SJSA1 (cell line): Measurements from ENCODE around the gene GATA3. TPM values are rescaled to one million over a fixed set of nuclear protein-coding genes. Genes with fewer than 3 reads are reported as not detected.

Source experiments
- DNase-seq, 2 experiments: peaks; one replicate each; pipeline ENCODE4 v3.0.0-alpha.2; 2015 to 2020; ENCODE audit warnings: low spot score in 2 of 2, low read depth in 1 of 2
- H3K27ac ChIP-seq: fragments of 250-450 bp; sonication (Bioruptor Pico); 2 replicates; pipeline ENCODE4 v1.5.1; 2020; ENCODE audit warnings: mild to moderate bottlenecking, moderate library complexity
- H3K27me3 ChIP-seq: fragments of 250-450 bp; sonication (Bioruptor Pico); replicated peaks from 2 replicates; pipeline ENCODE4 v1.5.1; 2020; ENCODE audit warnings: mild to moderate bottlenecking, moderate library complexity
- H3K36me3 ChIP-seq: fragments of 250-450 bp; sonication (Bioruptor Pico); 2 replicates; pipeline ENCODE4 v1.5.1; 2020; ENCODE audit warnings: mild to moderate bottlenecking
- H3K4me1 ChIP-seq: fragments of 250-450 bp; sonication (Bioruptor Pico); replicated peaks from 2 replicates; pipeline ENCODE4 v1.6.1; 2021; ENCODE audit warnings: mild to moderate bottlenecking
- H3K4me3 ChIP-seq: fragments of 250-450 bp; sonication (Bioruptor Pico); 2 replicates; pipeline ENCODE4 v1.5.1; 2020; ENCODE audit warnings: mild to moderate bottlenecking
- H3K9me3 ChIP-seq: fragments of 250-450 bp; sonication (Bioruptor Pico); replicated peaks from 2 replicates; pipeline ENCODE4 v1.5.1; 2020; ENCODE audit warnings: mild to moderate bottlenecking
- total RNA-seq: library from RNA; depleted of rRNA; stranded (reverse); fragments of >200 nt; shearing (Covaris generic); gene quantifications from 2 replicates; pipeline ENCODE4 v1.2.3, GENCODE V29; 2014

Gene GATA3
- total RNA-seq, 1 experiment from 2014 or later: not detected

DNA sequence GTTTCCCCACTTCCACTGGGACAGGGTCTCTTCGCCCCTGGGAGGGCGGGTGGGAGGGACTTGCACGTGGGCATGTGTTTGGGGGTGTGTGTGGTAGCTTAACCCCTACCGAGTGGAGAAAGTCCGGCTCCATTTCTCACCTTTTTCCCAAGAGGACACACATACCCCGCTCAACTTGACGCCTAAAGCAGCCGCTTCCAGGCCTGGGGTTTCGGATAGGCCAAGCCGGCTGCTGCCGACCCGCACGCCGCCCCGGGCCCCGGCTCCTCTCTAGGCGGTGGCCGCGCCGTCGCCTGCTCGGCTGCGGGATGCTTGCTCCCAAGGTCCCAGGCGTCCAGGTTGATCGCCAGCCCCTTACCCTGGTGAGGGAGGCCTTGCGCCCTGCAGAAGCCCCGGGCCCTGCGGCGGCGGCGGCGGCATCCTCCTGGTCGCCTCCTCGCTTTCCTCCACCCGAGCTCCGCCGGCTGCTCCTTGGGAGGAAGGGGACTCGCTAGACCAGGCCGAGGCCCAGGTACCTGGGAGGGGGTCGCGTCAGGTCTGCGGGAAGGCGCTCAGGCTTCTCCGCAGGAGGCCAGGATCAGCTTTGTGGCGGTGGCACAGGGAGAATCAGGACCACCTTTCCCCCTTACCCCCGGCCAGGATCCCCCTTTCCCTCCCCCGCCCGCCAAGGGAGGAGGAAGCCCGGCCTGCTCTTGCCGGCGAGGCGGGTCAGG lies 3.2 kb upstream of the GATA3 start:
- Histone ChIP-seq H3K27me3 (peaks cover 60% of the 10 kb centered on the region), H3K4me1 (peaks cover 33% of the 10 kb centered on the region), H3K9me3 (no peaks in the 10 kb centered on the region), H3K27ac (no peak overlapping the region), H3K4me3 (no peak overlapping the region), H3K36me3 (no peaks in the 10 kb centered on the region)
- DNase-seq: no peak

DNA sequence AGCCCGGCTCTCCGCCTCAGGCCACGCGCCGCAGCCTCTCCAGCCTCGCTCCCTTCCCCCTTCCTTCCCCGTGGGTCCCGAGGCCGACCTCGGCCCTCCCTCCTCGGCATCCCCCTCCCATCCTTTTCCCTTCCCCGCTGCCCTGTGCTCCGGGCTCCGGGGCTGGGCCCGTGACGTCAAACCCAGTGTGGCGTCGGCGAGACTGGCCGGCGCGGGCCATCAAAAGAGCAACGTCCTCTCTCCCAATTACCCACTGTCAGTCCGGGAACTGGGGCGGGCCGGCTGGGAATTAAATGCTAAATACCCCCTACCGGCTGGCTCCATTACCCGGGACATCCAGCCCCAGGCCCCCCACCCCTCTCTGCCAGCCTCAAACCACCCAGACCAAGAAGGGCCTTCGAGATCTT lies 2.6 kb upstream of the GATA3 start:
- DNase-seq: no peak
- peaks cover 56% of the 10 kb centered on the region for H3K27me3 ChIP-seq
- no peaks in the 10 kb centered on the region for H3K36me3 ChIP-seq

DNA sequence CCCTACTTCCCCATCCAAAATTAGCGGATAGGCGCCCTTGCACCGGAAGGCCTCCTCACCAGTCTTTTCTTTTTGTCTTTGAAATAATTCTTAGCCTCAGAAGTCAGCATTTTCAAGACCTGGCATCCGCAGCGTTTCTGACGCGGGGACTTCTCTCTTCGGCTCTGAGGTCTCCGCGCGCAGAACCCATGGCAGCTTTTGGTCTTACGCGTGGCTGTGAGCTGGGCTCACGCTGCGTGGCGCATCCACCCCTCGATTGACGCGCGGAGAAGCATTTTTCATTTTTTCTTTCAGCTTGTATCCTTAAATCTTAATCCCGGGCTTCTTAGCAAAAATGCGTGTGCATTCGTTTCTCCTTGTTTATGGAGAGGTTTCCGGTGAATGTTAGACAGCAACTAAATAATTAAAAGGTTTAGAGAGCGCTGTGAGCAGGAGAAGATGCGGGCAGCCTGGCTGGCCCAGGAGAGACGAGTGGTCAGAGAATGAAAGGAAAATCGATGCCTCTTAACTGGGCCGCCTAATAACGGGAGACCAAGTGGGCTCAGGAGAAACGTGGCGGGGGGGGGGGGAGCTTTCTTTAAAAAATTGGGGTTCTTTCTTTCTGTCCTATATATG lies 2.0 kb upstream of the GATA3 start:
- no peak for DNase-seq

More for the DNA sequence above, 2.6 kb upstream of the GATA3 start:
- Histone ChIP-seq H3K27ac (no peak overlapping the region), H3K4me3 (no peak overlapping the region), H3K4me1 (peaks cover 33% of the 10 kb centered on the region), H3K9me3 (no peaks in the 10 kb centered on the region)

DNA sequence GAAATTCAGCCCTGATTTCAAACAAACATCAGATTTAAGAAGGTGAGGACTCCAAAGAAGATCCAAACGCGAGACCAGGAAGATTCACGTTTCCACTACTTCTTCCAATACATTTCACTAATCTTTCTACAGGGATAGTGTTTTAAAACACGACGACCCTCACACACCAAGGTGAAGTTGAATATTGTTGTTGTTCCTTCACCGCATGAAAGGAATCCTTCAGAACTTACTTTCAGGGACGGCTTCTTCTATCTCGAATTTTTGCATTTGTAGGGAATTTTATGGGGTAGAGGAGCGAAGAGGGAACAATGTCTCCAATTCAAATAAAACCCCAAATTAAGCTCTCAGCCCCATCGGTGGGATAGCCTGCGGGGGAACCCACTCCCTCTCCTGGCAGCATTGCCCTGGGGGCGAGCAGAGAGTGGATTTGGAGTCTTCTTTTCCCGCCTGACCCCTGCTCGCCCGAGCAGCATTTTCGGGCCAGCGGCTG lies 1.5 kb upstream of the GATA3 start:
- Histone ChIP-seq H3K4me3 (peak overlapping the region; percentile 48), H3K36me3 (no peaks in the 10 kb centered on the region), H3K9me3 (no peaks in the 10 kb centered on the region), H3K27ac (no peak overlapping the region), H3K4me1 (peaks cover 33% of the 10 kb centered on the region), H3K27me3 (peaks cover 44% of the 10 kb centered on the region)
- no peak for DNase-seq

More for the DNA sequence above, 2.0 kb upstream of the GATA3 start:
- no peaks in the 10 kb centered on the region for H3K36me3 ChIP-seq
- H3K27ac ChIP-seq: no peak overlapping the region
- H3K4me3 ChIP-seq: no peak overlapping the region
- H3K9me3 ChIP-seq: no peaks in the 10 kb centered on the region
- peaks cover 50% of the 10 kb centered on the region for H3K27me3 ChIP-seq
- peaks cover 33% of the 10 kb centered on the region for H3K4me1 ChIP-seq

DNA sequence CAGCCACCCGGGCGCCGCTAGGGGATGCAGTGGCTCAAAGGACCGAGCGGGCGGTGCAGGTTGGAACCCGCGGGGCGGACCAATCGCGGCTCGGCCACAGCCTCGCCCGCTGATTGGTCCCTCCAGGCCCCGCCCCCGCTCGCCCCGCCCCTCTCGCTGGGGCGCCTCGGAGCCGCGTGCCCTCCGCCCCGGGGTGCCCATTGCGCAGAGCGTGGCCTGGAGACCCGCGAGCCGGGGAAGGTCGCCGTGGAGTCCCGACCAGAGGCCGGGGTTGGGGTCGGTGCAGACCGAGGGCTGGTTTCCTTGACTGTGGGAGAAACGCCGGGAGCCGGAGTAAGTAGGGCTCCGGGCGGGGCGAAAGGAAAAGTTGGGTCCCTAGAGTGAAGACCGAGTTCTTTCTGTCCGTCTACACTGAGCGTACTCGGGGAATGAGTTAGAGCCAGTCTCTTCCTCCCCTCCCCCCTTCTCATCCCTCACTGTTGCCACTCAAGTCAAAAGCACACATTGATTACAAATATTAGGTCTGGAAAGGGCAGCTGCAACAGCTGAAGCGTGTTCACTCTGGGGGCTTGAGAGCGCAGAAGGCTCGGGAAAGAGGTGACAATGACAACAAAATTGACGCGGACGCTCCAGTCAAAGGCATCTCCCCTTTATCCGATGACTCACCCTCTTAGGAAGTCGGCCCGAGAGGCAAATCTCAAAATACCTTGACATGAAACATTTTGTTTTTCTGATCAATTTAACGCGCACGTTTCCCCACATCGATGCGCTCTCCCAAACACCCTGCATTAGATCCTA lies 843 bp upstream of the GATA3 start:
- Histone ChIP-seq H3K36me3 (no peaks in the 10 kb centered on the region), H3K4me1 (peaks cover 33% of the 10 kb centered on the region), H3K27me3 (peaks cover 38% of the 10 kb centered on the region), H3K9me3 (no peaks in the 10 kb centered on the region), H3K4me3 (peak overlapping the region; percentile 48), H3K27ac (no peak overlapping the region)
- peak; percentile 79 to 90 for DNase-seq

DNA sequence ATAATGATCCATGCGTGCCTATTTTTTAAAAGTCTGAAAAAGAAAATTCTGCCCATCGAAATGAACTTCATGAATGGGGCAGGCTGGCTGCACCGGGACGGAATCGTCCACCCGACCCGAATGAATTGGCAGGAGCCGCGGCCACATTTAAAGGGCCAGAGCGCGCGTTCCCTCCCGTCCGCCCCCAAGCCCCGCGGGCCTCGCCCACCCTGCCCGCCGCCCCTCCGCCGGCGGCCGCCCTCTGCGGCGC lies 319 bp upstream of the GATA3 start:
- no peaks in the 10 kb centered on the region for H3K9me3 ChIP-seq
- no peak for DNase-seq
- no peaks in the 10 kb centered on the region for H3K36me3 ChIP-seq
- H3K4me1 ChIP-seq: peaks cover 32% of the 10 kb centered on the region
- H3K27me3 ChIP-seq: peaks cover 36% of the 10 kb centered on the region
- no peak overlapping the region for H3K27ac ChIP-seq
- H3K4me3 ChIP-seq: peak overlapping the region; percentile 48

- Histone ChIP-seq H3K4me1 (peaks cover 17% of the 10 kb centered on the region), H3K36me3 (no peaks in the 10 kb centered on the region), H3K4me3 (peak overlapping the region; percentile 48), H3K27ac (no peak overlapping the region), H3K27me3 (peaks cover 20% of the 10 kb centered on the region), H3K9me3 (no peaks in the 10 kb centered on the region)
- DNase-seq: no peak
Observed at GRCh38 chr10:8055420-8056349, 1.2 kb downstream of the GATA3 start.

DNA sequence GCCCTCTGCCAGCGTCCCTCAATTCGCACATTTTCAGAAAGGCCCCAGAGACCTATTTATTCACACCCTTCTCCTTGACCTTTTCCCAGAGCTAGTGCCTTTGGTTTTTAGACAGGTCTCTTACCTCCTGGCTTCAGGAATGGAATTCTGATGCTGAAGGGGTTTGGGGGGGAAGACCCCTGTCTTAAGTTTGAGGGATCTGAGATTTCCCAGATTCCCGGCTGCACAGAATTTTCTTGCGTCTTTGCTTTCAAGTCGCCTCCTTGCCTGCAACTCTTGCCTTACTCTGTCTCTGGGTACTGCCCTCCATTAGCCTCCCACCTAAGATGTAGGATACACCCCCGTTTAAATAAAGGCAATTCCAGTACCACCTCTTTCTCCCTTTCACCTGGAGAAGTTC lies 1.9 kb downstream of the GATA3 start:
- no peak for DNase-seq
- Histone ChIP-seq H3K27ac (no peak overlapping the region), H3K9me3 (no peaks in the 10 kb centered on the region), H3K4me3 (no peak overlapping the region), H3K36me3 (no peaks in the 10 kb centered on the region), H3K4me1 (peaks cover 15% of the 10 kb centered on the region), H3K27me3 (peaks cover 15% of the 10 kb centered on the region)

DNA sequence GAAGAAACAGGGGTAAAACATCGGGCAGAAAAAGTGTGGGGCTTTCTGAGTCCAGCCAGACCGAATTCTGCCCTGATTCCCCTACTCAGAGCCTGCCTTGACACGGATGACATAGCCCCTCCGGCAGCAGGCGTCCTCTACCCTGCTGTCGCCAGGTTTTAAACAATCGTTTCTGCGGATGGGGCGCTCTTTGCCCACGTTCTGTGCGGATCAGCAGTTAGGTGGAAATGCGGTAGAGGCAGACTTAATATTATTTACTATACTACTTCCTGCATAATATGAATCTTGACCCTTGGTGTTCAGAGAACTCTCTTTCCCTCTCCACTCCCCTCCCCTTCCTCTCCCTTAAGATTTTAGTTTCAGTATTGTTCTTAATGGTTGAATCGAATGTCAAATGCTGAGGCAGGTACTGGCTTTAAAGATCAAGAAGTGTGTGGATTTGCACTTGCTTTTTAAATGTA lies 2.4 kb downstream of the GATA3 start:
- Histone ChIP-seq H3K9me3 (no peaks in the 10 kb centered on the region), H3K4me1 (peaks cover 15% of the 10 kb centered on the region), H3K27ac (no peak overlapping the region), H3K36me3 (no peaks in the 10 kb centered on the region), H3K4me3 (no peak overlapping the region), H3K27me3 (peaks cover 11% of the 10 kb centered on the region)
- DNase-seq: no peak

DNA sequence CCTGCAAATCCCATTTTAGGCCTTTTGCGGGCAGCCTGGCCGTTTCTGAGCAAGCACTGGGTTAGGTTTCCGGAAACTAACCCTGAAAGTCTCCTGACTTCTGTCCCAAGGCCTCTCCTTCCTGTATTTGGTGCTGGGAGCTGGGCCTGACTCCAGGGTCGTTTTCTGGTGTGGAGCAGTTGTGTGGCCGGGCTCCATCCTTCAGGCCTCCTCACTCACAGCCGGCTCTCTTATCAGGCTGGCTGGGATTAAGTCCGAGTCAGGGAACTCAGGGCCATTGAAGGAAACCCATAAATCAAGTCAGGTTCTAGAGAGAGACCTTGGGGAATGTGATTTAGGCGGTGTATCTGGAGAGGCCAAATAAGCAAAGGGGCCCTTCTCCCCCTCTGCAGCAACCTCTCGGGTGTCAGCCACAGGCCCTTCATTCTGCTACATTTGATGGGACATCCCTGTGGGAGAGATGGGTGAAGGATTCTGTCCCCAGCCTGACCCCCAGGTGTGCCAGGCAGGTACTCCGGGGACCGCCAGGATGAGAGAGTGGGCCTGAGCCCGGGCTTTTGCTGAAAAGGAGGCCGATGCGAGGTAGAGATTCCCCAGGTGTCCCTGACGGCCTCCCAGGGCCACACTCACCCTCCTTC lies 3.3 kb downstream of the GATA3 start:
- Histone ChIP-seq H3K4me1 (peaks cover 15% of the 10 kb centered on the region), H3K27me3 (peaks cover 5% of the 10 kb centered on the region)
- no peak for DNase-seq

DNA sequence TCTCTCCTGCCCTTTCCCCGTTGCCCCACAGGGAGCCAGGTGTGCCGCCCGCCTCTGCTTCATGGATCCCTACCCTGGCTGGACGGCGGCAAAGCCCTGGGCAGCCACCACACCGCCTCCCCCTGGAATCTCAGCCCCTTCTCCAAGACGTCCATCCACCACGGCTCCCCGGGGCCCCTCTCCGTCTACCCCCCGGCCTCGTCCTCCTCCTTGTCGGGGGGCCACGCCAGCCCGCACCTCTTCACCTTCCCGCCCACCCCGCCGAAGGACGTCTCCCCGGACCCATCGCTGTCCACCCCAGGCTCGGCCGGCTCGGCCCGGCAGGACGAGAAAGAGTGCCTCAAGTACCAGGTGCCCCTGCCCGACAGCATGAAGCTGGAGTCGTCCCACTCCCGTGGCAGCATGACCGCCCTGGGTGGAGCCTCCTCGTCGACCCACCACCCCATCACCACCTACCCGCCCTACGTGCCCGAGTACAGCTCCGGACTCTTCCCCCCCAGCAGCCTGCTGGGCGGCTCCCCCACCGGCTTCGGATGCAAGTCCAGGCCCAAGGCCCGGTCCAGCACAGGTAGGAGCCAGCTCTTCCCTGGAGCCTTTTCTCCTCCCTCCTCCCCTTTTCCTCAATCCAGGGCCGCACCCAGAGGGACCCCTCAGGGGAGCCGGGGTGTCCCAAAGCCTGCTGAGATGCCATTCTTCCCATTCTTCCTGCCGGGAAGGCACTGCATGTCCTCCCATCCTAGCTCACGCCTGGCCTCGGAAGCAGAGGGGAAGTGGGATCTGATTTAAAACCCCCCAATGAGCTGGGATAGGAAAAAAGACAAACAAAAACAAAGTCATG lies 4.0 kb downstream of the GATA3 start:
- no peak for DNase-seq
- peaks cover 10% of the 10 kb centered on the region for H3K4me1 ChIP-seq
- no peak overlapping the region for H3K27ac ChIP-seq
- H3K27me3 ChIP-seq: no peaks in the 10 kb centered on the region
- H3K4me3 ChIP-seq: no peak overlapping the region
- no peaks in the 10 kb centered on the region for H3K9me3 ChIP-seq
- no peaks in the 10 kb centered on the region for H3K36me3 ChIP-seq

More for the DNA sequence above, 3.3 kb downstream of the GATA3 start:
- H3K36me3 ChIP-seq: no peaks in the 10 kb centered on the region
- no peaks in the 10 kb centered on the region for H3K9me3 ChIP-seq
- H3K4me3 ChIP-seq: no peak overlapping the region
- H3K27ac ChIP-seq: no peak overlapping the region

GRCh38 chr10:8059191-8059936 lies 4.9 kb downstream of the GATA3 start:
- Histone ChIP-seq H3K9me3 (no peaks in the 10 kb centered on the region), H3K36me3 (no peaks in the 10 kb centered on the region), H3K27me3 (no peaks in the 10 kb centered on the region), H3K27ac (no peak overlapping the region), H3K4me1 (peaks cover 4% of the 10 kb centered on the region), H3K4me3 (no peak overlapping the region)
- no peak for DNase-seq
